ENCODE results near the gene IGSF1.

Gene IGSF1, protein sequence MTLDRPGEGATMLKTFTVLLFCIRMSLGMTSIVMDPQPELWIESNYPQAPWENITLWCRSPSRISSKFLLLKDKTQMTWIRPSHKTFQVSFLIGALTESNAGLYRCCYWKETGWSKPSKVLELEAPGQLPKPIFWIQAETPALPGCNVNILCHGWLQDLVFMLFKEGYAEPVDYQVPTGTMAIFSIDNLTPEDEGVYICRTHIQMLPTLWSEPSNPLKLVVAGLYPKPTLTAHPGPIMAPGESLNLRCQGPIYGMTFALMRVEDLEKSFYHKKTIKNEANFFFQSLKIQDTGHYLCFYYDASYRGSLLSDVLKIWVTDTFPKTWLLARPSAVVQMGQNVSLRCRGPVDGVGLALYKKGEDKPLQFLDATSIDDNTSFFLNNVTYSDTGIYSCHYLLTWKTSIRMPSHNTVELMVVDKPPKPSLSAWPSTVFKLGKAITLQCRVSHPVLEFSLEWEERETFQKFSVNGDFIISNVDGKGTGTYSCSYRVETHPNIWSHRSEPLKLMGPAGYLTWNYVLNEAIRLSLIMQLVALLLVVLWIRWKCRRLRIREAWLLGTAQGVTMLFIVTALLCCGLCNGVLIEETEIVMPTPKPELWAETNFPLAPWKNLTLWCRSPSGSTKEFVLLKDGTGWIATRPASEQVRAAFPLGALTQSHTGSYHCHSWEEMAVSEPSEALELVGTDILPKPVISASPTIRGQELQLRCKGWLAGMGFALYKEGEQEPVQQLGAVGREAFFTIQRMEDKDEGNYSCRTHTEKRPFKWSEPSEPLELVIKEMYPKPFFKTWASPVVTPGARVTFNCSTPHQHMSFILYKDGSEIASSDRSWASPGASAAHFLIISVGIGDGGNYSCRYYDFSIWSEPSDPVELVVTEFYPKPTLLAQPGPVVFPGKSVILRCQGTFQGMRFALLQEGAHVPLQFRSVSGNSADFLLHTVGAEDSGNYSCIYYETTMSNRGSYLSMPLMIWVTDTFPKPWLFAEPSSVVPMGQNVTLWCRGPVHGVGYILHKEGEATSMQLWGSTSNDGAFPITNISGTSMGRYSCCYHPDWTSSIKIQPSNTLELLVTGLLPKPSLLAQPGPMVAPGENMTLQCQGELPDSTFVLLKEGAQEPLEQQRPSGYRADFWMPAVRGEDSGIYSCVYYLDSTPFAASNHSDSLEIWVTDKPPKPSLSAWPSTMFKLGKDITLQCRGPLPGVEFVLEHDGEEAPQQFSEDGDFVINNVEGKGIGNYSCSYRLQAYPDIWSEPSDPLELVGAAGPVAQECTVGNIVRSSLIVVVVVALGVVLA (N-terminal part only)

DNA sequence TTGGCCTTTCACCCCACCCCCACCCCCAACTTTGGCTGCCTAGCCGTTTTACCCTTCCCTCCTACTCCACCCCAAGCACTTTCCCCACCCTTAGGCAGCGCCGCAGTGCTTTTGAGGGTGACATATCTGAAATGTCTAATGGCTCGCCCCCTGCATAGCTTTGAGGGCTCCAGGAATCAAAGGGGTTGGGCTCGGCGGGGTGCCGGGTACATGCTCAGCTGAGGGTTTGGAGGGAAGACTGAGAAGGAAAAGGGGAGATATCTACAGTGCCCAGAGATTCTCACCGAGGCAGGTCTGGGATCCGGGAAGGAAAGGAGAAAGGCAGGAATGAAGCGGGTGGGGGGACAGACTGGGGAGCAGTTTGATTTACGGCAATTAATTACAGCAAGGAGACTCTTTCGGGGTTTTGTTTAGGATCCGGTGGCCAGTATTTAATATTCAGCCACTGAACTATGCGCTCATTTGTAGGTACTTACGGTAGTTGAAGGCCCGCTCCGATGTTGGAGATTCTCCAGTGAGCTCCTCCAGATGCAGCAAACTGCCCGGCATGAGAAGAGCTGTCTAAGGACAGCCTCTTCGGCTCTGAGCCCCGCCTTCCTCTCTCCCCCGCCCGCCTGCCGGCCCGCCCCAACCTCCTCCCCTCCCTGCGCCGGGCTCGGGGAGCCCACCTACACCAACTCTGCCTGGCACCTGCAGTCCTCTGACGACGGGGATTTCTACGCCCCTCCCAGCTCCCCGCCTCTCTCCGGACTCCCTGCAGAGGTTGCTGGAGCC lies at the start of gene IGSF1:
Gene IGSF1 (minus strand): TSS at position 569 of the 774 bp plus-strand sequence. CDS start 2,632 bp downstream, outside the sequence.
- DNase-seq (ENCODE audit: low read depth), result no peak

DNA sequence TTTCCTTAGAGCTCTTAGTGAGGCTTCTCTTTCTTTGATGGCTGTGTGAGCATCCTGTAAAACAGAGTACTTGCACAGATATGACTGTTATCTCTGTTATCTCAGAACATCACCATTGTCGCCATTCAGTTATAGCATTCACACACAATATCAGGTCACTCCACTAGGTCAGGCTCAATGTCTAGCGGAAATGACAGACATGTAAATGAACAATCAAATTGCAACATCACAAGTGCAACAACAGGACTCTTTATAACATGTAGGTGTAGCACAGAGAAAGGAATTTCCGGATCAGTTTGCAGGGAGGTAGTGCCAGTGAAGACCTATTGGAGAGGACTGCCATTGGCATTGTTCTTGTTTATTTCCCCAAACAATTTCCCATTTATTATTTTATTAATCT lies 43.2 kb upstream of the IGSF1 start:
- DNase-seq (ENCODE audit: low read depth), result no peak

DNA sequence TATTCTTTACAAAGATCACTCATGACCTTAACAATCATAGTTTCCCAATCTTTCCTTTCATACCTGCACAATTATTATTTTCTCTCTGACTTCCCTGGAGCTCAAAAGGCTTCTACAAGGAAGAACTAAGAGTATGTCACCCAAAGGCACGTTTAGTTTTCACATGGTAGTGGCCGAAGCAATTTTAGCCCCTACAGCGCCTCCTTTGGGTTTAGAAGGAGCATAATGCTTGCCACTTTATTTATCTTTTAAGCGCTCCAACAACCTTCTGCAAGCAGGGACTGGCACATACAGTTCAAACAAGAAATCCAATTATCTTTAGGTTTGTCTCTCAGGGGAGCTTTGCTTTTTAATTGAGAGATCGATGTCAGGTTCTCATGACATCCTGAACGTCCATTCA lies 42.0 kb upstream of the IGSF1 start:
- DNase-seq (ENCODE audit: low read depth), result no peak

DNA sequence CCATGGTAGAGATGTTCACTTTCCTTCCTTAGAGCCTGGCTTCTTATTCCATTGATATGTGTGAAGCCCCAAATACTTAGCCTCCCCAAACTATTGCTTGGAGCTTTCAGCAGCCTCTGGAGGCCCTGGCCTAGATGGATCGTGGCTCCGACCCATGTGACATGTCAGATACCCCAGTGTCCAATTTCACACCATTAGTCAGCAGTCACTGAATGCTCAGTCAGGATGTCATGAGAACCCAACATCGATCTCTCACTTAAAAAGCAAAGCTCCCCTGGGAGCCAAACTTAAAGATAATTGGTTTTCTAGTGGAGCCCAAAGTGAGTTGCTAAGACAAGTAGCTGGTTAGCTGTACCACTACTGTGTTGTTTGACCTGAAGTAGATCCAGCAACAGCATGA lies 41.6 kb upstream of the IGSF1 start:
- DNase-seq (ENCODE audit: low read depth), result no peak

DNA sequence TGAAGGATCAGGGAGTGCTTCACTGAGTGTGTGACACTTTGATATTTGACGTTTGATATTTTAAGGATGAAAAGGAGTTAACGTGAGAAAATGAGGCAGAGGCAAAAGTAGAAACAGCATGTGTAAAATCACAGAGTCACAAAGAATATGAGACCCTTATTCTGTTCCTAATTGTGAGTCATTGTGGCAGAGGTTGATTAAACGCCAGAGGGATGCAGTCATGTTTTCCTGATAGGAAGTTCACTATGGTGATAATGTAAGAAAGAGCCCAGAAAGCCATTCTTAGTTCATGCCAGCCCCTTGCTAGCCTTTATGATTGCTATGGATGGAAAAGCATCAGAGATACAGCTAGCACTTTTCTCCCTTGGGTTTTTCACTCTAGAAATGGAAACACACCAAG lies 33.5 kb upstream of the IGSF1 start:
- DNase-seq (ENCODE audit: low read depth), result no peak

DNA sequence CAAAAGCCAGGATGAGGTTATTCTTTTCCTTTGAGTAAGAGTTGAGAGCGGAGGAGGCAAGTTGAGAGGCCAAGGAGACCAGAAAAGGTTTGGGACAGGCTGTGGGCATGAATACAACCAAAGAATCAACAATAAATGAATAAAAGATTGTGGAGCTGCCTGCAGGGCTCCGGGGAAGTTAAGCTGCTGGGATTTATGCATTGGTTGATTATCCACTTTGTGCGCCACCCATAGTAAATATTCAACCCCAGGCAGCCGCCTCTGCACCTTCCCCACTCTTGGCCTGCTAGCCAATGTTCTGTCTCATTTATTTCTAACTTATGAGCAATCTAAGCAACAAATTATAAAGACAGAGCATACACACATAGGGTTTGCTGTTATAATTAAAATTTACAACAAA lies 28.2 kb upstream of the IGSF1 start:
- no peak for DNase-seq (ENCODE audit: low read depth)

DNA sequence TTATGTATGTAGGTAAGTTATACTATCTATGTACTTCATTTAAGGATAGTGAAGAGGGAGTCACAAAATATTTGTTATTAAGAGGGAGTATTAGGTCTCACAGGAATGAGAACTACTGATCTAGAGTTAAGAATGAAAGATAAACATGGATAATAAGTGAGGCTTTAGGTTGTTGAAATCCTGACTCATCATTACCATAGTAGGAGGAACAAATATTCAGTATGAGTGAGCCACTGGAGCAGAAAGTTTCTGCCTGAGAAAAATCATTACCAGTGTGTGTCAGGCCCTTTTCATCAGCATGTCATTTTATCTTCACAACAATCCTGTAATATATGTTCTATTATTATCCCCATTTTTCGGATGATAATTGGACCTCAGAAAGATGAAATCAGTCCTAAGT lies 27.2 kb upstream of the IGSF1 start:
- no peak for DNase-seq (ENCODE audit: low read depth)

DNA sequence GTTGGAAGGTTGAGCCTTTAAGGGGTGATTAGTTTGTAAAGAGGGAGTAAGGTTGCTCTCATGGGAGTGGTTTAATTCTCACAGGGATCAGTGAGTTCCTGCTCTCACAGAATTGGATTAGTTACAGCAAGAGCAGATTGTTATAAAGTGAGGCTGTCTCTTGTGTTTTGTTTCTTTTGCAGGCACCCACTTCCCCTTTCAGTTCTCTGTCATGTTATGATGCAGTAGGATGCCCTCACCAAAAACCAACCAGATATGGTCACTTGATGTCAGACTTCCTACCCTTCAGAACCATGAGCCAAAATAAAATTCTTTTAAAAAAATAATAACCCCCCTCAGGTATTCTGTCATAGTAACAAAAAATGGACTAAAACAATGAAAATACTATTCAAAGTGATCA lies 19.9 kb upstream of the IGSF1 start:
- no peak for DNase-seq (ENCODE audit: low read depth)

DNA sequence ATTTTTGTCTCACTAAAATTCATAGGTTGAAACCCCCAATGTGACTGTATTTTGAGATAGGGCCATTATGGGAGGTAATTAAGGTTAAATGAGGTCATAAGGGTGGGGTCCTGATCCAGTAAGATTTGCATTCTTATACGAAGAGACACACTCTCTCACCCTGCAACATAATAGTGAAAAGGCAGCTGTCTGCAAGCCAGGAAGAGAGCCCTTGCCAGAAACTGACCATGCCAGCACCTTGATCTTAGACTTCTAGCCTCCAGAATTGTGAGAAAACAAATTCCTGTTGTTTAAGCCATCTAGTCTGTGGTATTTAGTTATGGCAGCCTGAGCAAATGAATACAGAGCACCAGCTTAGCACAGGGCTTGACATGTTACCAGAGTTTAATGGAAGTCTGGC lies 17.5 kb upstream of the IGSF1 start:
- DNase-seq (ENCODE audit: low read depth), result no peak

DNA sequence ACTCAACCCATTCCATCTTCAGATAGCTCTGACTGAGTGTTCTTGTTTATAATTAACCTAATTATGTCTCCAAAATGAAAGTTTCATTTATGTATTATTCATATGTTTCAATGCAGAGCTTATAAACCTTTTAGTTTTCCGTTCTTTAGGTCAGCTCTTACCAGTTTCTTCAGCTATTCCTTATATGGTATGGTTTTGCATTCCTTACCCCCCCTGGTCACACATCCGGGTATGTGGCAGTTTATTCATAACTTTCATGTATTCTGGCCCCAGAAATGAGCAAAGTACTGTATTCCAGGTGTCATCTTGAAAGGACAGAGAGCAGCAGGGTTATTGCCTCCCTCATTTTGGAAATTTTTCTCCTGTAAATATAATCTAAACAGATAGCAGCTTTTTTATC lies 16.8 kb upstream of the IGSF1 start:
- DNase-seq (ENCODE audit: low read depth), result no peak

DNA sequence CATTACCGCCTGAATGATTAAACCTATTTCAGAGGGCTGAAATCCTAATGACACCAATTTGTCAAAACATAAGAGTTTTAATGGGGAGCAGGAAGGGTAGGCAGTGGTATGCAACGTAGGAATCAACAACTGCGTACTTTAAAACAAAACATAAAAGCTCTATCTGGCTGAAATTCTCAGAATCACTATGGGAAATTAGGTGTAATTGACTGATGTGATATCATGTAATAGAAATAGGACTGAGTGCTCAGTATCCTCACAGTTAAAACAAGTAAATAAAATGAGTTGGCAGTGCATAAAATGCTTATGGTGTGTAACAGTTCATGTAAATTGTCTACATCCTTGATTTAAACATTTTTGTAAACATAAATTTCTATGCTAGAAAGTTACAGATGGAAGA lies 13.6 kb upstream of the IGSF1 start:
- DNase-seq (ENCODE audit: low read depth), result no peak

DNA sequence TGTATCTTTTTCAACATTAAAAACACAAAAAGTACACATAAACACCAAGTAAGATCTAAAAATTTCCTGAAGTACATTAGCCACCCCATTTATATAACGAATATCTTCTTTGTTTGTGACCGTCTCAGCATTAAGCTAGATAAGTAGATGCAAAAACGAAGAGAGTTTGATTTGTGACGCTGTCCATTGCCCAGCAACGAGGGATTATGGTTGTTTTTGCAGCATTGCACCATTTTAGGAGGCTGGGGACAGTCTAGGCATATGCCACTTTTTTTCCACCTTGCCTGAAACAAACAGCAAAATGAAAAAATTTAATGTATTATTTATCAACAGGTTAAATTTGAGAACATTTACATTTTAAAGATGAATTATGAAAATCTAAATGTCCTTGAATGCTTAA lies 12.0 kb upstream of the IGSF1 start:
- no peak for DNase-seq (ENCODE audit: low read depth)

DNA sequence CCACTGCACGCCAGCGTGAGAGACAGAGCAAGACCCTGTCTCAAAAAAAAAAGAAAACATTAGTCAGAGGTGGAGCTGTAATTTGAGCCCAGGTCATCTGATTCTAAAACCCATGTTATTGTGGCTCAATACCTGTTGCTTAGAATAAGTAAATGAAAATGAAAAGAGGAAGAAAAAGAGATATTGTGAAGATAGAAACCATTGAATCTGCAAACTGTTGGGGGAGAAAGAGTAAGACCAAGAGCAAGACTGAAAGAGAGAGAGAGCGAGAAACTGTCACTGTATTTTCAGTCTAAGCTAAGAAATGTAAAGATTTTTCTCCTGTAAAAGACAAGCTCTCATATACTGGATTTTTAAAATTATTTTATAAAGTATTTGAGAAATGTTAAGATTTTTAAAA lies 9.7 kb upstream of the IGSF1 start:
- DNase-seq (ENCODE audit: low read depth), result no peak

DNA sequence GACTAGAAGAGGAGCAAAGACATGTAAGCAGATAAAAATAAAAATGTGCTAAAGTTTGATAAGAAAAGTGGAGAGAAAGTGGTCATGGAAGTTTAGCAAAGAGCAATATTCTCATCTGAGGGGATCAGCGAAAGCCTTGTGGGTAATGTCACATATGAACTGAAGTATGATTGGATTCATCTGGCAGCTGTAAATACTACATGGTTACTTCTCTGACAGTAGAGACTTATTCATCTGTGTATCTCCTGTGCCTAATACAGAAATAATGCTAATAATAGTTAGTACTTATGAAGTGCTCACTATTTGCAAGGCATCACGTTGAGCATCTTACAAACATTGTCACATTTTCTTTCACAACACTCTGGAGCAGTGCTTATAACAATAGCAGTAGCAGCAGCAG lies 8.9 kb upstream of the IGSF1 start:
- DNase-seq (ENCODE audit: low read depth), result no peak

DNA sequence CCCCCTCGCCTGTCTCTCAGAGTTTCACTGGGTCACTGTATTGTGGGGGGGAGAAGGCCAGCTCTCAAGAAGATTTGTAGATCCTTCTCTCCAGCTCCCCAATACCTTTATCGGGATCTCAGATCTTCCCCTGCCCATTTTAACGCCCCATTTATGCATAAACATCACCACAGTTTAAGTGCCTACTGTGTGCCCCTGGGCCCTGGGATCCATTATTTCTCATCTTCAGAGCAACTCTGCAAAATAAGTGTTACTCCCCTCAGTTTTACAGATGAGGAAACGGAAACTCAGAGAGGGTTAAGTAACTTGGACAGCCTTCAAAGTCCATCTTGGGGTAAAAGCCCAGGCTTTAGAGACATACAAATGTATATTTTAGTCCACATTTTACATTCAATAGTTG lies 421 bp upstream of the IGSF1 start:
- DNase-seq (ENCODE audit: low read depth), result no peak

DNA sequence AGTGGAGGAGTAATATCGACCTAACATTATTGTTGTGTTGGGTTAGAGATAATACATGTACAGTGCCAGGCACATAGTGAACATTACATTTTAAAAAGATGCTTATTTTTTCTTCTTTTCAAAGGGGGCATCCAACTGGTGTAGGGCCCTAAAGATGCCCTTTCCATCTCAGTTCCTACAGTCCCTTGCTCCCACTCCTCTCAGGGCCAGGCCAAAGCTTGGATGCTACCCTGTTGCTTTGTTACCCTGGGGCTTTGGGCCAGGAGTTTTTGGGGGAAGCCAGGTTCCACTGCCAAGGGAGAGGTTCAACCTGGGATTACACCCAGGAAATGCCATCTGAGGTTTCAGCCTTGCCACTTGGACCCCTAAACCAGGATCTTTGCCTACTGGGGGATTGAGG lies 918 bp downstream of the IGSF1 start:
- no peak for DNase-seq (ENCODE audit: low read depth)

DNA sequence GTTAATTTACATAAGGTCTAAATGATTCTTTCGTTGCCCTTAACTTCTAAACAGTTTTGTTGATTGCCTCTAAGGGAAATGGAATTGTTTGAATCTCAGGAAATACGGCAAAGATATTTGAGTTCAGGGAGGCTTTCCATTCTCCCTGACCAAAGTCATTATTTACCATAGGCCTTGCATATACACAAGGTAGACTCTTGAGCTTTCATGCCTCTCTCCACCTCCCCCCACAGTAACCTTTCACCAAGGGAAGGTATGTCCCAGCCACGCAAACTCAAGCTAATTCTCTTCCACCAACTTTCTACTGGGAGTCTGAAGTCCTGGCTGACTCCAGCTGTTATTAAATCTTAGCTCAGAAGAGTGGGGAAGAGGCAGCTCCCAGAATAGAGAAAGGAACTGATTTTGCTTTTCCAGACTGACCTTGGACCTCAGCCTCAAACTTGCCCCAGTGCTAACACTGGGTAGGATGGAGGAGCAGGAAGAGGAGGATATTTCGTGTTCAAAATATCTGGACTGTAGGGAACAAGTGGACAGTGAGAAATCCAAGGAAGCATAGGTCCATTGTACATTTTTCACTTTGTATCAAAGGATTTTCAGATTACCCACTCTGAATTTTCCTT lies 1.4 kb downstream of the IGSF1 start:
- DNase-seq (ENCODE audit: low read depth), result no peak

DNA sequence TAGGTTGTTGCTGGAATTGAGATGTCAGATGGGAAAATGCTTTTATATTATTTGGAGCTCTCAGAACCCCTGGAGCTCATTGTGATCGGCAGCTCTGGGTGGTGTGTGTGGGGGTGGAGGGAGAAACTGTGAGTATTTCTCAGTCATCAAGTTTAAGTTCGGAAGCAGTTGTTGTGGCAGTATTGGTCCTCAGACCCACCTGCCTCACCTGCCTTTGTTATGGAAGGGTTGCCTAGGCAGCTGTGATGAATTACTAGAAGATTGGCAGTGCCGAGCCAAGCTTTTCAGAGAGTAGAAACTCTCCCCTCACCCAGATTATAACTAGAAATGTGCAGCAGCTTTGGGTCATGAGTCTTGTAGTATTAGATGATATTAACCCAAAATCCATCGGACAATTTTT lies 9.5 kb downstream of the IGSF1 start:
- DNase-seq (ENCODE audit: low read depth), result no peak

DNA sequence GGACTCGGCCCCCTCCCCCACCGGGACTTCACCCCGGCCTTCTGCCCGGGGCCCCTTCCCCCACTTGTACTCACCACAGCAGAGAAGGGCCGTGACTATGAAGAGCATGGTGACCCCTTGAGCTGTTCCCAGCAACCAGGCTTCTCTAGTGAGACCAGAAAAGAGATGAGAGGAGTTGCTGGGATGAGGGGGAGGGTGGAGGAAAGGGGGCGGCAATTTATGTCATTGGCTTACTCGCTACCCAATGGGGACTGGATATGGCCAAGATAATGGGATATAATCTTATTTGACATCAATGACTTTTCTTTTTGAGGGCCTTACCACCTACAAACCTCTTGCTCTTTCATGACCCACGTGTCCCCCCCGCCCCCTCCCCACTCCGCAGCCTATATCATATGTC lies 9.9 kb downstream of the IGSF1 start:
- DNase-seq (ENCODE audit: low read depth), result no peak

DNA sequence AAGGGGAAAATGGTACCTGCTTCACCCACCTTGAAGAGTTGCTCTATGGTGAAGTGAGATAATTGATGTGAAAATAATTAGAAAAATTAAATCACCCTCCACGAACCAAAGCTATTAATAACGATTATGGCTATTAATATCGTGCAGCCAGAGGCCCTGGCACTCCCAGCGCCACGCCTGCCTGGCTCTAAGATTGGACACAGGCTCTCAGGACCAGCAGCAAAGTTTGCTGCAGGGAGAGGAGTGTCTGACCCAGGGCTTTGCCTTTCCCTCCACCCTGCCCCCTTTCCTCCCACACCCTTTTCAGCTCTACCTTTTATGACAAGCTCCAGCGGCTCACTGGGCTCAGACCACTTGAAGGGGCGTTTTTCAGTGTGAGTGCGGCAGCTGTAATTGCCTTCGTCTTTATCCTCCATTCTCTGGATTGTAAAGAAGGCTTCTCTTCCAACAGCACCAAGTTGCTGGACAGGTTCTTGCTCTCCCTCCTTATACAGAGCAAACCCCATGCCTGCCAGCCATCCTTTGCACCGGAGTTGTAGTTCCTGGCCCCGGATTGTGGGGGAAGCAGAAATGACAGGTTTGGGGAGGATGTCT lies 11.5 kb downstream of the IGSF1 start:
- no peak for DNase-seq (ENCODE audit: low read depth)

DNA sequence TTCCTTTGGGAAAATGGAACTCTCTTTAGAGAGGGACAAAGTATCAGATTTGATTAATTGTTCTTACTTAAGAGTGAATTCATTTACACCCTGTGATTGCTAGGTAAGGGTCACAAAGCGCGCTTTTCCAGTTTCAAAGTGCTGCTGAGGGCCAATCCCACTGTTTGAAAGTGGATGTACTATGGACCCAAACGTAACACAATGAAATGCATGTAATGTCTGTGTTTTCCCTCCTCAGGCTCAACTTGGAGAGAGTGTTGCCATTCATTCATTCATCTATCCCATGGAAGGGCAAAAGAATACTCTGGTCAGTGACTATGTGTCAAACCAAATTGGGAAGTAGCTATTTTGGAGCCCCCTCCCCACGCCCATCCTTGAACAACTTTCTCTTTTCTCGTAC lies 16.1 kb downstream of the IGSF1 start:
- DNase-seq (ENCODE audit: low read depth), result no peak

Measured in fibroblast of gingiva (primary cell).